Hepatocyte (in vitro differentiated cells): ENCODE results near the gene CRYBG3. TPM values are rescaled to one million over a fixed set of nuclear protein-coding genes. Genes with fewer than 3 reads are reported as not detected.

Experiments
- DNase-seq: peaks from one replicate; pipeline ENCODE4 v3.0.0-alpha.2; 2016; ENCODE audit warnings: low spot score
- H2AFZ ChIP-seq: fragments of 200-600 bp; sonication (generic); 2 replicates; pipeline ENCODE4 v1.6.0; 2016; ENCODE audit warnings: antibody characterized with exemption, mild to moderate bottlenecking
- H3K27ac ChIP-seq: fragments of 200-600 bp; sonication (generic); 2 replicates; pipeline ENCODE4 v1.5.1; 2016; ENCODE audit warnings: mild to moderate bottlenecking
- H3K27me3 ChIP-seq: fragments of 200-600 bp; sonication (generic); 2 replicates; pipeline ENCODE4 v1.6.1; 2016
- H3K36me3 ChIP-seq: fragments of 200-600 bp; sonication (generic); replicated peaks from 2 replicates; pipeline ENCODE4 v1.5.1; 2016; ENCODE audit warnings: low read depth; ENCODE audit not compliant: insufficient read depth
- H3K4me1 ChIP-seq: fragments of 200-600 bp; sonication (generic); 2 replicates; pipeline ENCODE4 v1.5.1; 2016; ENCODE audit warnings: mild to moderate bottlenecking, moderate library complexity; ENCODE audit not compliant: insufficient read depth
- H3K4me2 ChIP-seq: fragments of 200-600 bp; sonication (generic); 2 replicates; pipeline ENCODE4 v1.6.0; 2016
- H3K4me3 ChIP-seq: fragments of 200-600 bp; sonication (generic); 2 replicates; pipeline ENCODE4 v1.5.1; 2016; ENCODE audit warnings: mild to moderate bottlenecking
- H3K79me2 ChIP-seq: fragments of 200-600 bp; sonication (generic); 2 replicates; pipeline ENCODE4 v1.6.0; 2017; ENCODE audit warnings: mild to moderate bottlenecking
- H3K9me2 ChIP-seq: fragments of 200-600 bp; sonication (generic); replicated peaks from 2 replicates; pipeline ENCODE4 v1.6.0; 2017; ENCODE audit warnings: mild to moderate bottlenecking; ENCODE audit not compliant: insufficient read depth
- H3K9me3 ChIP-seq: fragments of 200-600 bp; sonication (generic); 2 replicates; pipeline ENCODE4 v1.5.1; 2016; ENCODE audit warnings: low read depth, mild to moderate bottlenecking
- H4K20me1 ChIP-seq: fragments of 200-600 bp; sonication (generic); 2 replicates; pipeline ENCODE4 v1.6.0; 2016; ENCODE audit warnings: mild to moderate bottlenecking; ENCODE audit not compliant: insufficient read depth, poor library complexity, severe bottlenecking
- CTCF ChIP-seq: fragments of 200-600 bp; sonication (generic); IDR thresholded peaks from 2 replicates; pipeline ENCODE4 v1.5.1; 2016; ENCODE audit warnings: antibody characterized with exemption, mild to moderate bottlenecking; ENCODE audit not compliant: poor library complexity
- EZH2 ChIP-seq: fragments of 200-600 bp; sonication (generic); IDR thresholded peaks from 2 replicates; pipeline ENCODE4 v1.6.1; 2016; ENCODE audit warnings: antibody characterized with exemption, mild to moderate bottlenecking, borderline replicate concordance
- EZH2phosphoT487 ChIP-seq: fragments of 200-600 bp; sonication (generic); IDR thresholded peaks from one replicate; pipeline ENCODE4 v1.6.1; 2018; ENCODE audit warnings: antibody characterized with exemption, mild to moderate bottlenecking, low read depth, moderate library complexity; ENCODE audit not compliant: unreplicated experiment, severe bottlenecking
- WGBS: methylation state at CpG from one replicate; pipeline ENCODE4 v1.1.6; 2016; ENCODE audit warnings: low lambda C conversion rate; ENCODE audit errors: missing lambda C conversion rate; 5-methylcytosine and 5-hydroxymethylcytosine counted together
- polyA plus RNA-seq: library from polyadenylated mRNA; unstranded; fragments of >200 nt; fragmentation: Nextera tagmentation; extraction: Ambion mirVana; gene quantifications from 2 replicates; pipeline ENCODE4 v1.2.1, GENCODE V29; 2016
- total RNA-seq: library from RNA; depleted of rRNA; stranded (reverse); fragments of >200 nt; gene quantifications from 2 replicates; pipeline ENCODE4 v1.2.3, GENCODE V29; 2014

CRYBG3 gene
- total RNA-seq (11.5 and 13.2 TPM in 2 replicates), polyA plus RNA-seq (1.6 and 1.7 TPM in 2 replicates)

DNA sequence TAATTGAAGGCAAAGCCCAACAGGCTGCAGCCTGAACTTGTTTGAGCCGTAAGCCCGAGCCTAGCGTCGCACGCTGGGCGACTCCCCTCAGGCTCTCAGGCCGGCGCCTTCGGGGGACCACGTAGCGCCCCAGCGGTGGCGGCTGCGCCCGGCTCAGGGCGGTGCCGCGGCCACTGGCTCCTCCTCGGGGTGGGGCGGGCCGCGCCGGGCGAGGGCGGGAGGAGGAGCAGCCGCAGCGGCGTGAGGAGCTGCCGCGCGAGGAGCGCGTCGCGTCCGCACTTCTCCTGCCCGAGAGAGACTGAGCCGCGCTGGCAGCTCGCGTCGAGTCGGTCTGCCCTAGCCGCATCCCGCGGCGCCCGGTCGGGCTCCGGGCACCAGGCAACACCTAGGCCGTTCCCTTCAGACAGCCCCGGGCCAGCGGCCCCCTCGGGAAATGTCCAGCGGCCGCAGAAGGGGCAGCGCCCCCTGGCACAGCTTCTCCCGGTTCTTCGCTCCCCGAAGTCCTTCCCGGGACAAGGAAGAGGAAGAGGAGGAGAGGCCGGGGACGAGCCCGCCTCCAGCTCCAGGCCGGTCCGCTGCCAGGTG, at the start of gene CRYBG3:
Gene CRYBG3, plus strand, starts transcription at position 238 of the 585 bp plus-strand sequence. Its CDS starts 196 bp downstream, at position 434.
- peak within 1 kb of the TSS; percentile 94 for H3K4me2 ChIP-seq
- peaks cover 4% of the 10 kb centered on the region for H4K20me1 ChIP-seq
- H3K4me1 ChIP-seq, result peaks cover 21% of the 10 kb centered on the region
- H3K9me3 ChIP-seq, result no peaks in the 10 kb centered on the region
- no peaks in the 10 kb centered on the region for H3K36me3 ChIP-seq
- DNase-seq, result peak; percentile 93
- H3K4me3 ChIP-seq, result peak within 1 kb of the TSS; percentile 89
- H3K27ac ChIP-seq, result peak within 1 kb of the TSS; percentile 86
- H3K27me3 ChIP-seq, result peaks cover 9% of the 10 kb centered on the region
- H3K9me2 ChIP-seq, result no peaks in the 10 kb centered on the region
- under 1% methylated on average over 27 of the region's 66 CpGs for WGBS
- H3K79me2 ChIP-seq, result peaks cover 26% of the 10 kb centered on the region
- TF ChIP-seq EZH2phosphoT487 (no peak), CTCF (peak; percentile 37), EZH2 (no peak)
- H2AFZ ChIP-seq, result peak within 1 kb of the TSS; percentile 100

- no peak for DNase-seq
- Histone ChIP-seq H3K36me3 (peaks cover 3% of the 10 kb centered on the region), H3K27me3 (no peaks in the 10 kb centered on the region), H4K20me1 (no peaks in the 10 kb centered on the region), H3K9me2 (no peaks in the 10 kb centered on the region), H2AFZ (no peak overlapping the region), H3K4me2 (no peak overlapping the region), H3K4me1 (no peaks in the 10 kb centered on the region), H3K79me2 (peaks cover 3% of the 10 kb centered on the region), H3K4me3 (no peak overlapping the region), H3K27ac (no peak overlapping the region), H3K9me3 (no peaks in the 10 kb centered on the region)
- TF ChIP-seq EZH2phosphoT487, result no peak
- no peak for TF ChIP-seq CTCF
- TF ChIP-seq EZH2, result no peak
- 88% methylated on average over 3 of the region's 3 CpGs for WGBS
Observed at GRCh38 chr3:97772926-97773325, 48.9 kb upstream of the CRYBG3 start.

DNA sequence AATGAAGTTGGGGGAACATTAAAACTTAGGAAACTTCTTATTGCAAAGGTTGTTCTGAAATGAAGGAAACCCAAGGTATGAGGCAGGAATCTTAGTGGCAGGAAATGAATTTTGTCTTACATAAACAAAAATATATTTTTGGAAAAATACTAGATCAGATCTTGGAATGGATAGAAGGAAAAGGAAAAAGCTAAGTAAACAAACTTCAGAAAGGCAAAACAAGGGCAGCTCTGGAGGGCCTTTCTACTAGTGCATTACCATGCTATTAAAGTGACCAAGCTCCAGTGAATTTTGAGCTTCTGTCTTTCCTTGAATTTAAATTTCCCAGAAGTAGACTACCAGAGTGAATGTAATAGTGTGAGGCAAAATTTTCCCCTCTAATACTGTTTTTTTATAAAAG, 43.7 kb upstream of the CRYBG3 start:
- H3K79me2 ChIP-seq, result no peaks in the 10 kb centered on the region
- no peak overlapping the region for H3K4me3 ChIP-seq
- no peaks in the 10 kb centered on the region for H3K36me3 ChIP-seq
- H2AFZ ChIP-seq, result no peak overlapping the region
- H4K20me1 ChIP-seq, result no peaks in the 10 kb centered on the region
- no peak overlapping the region for H3K4me2 ChIP-seq
- no peaks in the 10 kb centered on the region for H3K27me3 ChIP-seq
- H3K4me1 ChIP-seq, result no peaks in the 10 kb centered on the region
- H3K9me2 ChIP-seq, result no peaks in the 10 kb centered on the region
- H3K27ac ChIP-seq, result no peak overlapping the region
- no peak for DNase-seq
- TF ChIP-seq CTCF (no peak), EZH2phosphoT487 (no peak), EZH2 (no peak)
- no peaks in the 10 kb centered on the region for H3K9me3 ChIP-seq

DNA sequence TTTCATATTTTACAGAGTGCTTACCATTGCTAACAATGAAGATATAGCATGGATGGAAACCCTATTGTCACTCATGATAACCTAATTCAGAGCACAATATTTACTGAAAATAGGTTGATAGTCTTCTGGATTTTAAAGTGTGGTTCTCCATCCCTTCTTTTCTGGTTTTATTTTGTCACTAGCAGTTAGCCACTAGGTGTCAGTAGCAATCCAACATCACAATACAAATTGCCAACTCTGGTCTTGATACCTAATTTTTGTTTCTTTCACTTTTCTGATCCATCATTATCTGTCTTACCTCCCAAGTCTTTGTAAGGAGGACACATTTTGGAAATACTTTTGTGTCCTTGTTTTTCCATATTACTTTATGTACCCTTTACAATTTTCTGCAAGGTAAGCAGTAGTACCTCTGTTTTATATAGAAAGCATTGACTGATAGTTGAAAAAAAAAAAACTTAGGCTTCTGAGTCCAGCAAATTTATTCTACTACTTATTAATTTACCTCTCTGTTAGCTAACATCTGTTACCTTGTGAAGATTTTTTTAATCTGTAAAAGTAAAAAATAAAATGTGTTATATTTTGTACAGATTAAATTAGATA, 28.3 kb upstream of the CRYBG3 start:
- no peaks in the 10 kb centered on the region for H3K79me2 ChIP-seq
- H3K4me1 ChIP-seq, result no peaks in the 10 kb centered on the region
- H3K9me3 ChIP-seq, result no peaks in the 10 kb centered on the region
- H3K4me2 ChIP-seq, result no peak overlapping the region
- H3K4me3 ChIP-seq, result no peak overlapping the region
- TF ChIP-seq EZH2phosphoT487 (no peak), EZH2 (no peak), CTCF (peak; percentile 89)
- H3K27me3 ChIP-seq, result no peaks in the 10 kb centered on the region
- H4K20me1 ChIP-seq, result no peaks in the 10 kb centered on the region
- no peak overlapping the region for H3K27ac ChIP-seq
- H3K9me2 ChIP-seq, result no peaks in the 10 kb centered on the region
- no peak overlapping the region for H2AFZ ChIP-seq
- H3K36me3 ChIP-seq, result no peaks in the 10 kb centered on the region
- DNase-seq, result peak; percentile 55
